ENCODE measurements around the gene RAB14. TPM values are rescaled to one million over a fixed set of nuclear protein-coding genes. Genes with fewer than 3 reads are reported as not detected.
"Not testable (repeated sequence)": the region's sequence is repeated elsewhere in the genome, so short reads cannot be mapped to it uniquely, and the experiment has no call there.

The RAB14 gene
- total and polyA plus RNA-seq, 9 donors, result 28.3 to 63.4 (median 51.6) TPM

DNA sequence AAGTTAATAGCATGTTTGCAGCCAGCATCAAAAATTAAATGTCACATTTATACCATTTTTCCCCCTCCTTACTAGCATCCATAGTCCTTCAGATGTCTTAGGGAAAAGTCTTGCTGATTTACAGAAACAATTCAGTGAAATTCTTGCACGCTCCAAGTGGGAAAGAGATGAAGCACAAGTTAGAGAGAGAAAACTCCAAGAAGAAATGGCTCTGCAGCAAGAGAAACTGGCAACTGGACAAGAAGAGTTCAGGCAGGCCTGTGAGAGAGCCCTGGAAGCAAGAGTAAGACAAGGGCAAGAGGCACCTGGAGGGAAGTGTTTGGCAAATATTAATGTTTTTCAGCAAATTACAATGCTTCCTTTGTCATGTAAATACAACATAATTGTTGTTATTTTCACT lies 60.4 kb downstream of the RAB14 start:
- peak; percentile 79 for DNase-seq
- Histone ChIP-seq H3K27me3 (ENCODE audit: control insufficient read depth, insufficient read depth, low read length) (no peaks in the 10 kb centered on the region), H3K4me1 (ENCODE audit: control insufficient read depth, insufficient read depth, low read length) (no peaks in the 10 kb centered on the region), H3K9me3 (replicated peaks; ENCODE audit: control insufficient read depth, low read depth, low read length) (no peaks in the 10 kb centered on the region), H3K4me3 (ENCODE audit: low read length) (no peak overlapping the region), H3K36me3 (ENCODE audit: control insufficient read depth, insufficient read depth, low read length) (peaks cover 67% of the 10 kb centered on the region), H3K27ac (ENCODE audit: low read length) (no peak overlapping the region)
- 38% methylated on average over 1 of the region's 1 CpG for WGBS (ENCODE audit: insufficient coverage)

DNA sequence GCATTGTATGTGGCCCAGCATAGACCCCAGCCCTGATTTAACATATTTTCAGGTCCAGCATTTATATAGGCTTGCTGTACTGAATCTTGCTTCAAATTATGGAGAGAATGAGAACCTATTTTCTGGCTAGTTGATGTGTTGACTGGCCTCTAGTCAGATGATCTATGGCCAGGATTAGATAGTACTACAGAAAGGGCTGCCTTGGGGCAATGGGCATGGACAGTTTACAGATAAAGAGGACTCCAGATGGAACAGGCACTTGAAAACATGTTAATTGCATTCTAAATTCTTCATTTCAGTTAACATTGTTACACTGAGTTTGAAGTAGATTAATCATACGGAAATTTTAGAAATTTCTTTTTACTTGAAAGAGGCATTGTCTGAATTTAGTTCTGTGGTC lies 61.5 kb downstream of the RAB14 start:
- Histone ChIP-seq H3K4me1 (ENCODE audit: control insufficient read depth, insufficient read depth, low read length) (no peaks in the 10 kb centered on the region), H3K27ac (ENCODE audit: low read length) (no peak overlapping the region), H3K4me3 (ENCODE audit: low read length) (no peak overlapping the region), H3K36me3 (ENCODE audit: control insufficient read depth, insufficient read depth, low read length) (peaks cover 67% of the 10 kb centered on the region), H3K27me3 (ENCODE audit: control insufficient read depth, insufficient read depth, low read length) (no peaks in the 10 kb centered on the region), H3K9me3 (replicated peaks; ENCODE audit: control insufficient read depth, low read depth, low read length) (no peaks in the 10 kb centered on the region)
- no CpG with 5 or more reads among the region's 1 CpG for WGBS (ENCODE audit: insufficient coverage)
- no peak for DNase-seq

DNA sequence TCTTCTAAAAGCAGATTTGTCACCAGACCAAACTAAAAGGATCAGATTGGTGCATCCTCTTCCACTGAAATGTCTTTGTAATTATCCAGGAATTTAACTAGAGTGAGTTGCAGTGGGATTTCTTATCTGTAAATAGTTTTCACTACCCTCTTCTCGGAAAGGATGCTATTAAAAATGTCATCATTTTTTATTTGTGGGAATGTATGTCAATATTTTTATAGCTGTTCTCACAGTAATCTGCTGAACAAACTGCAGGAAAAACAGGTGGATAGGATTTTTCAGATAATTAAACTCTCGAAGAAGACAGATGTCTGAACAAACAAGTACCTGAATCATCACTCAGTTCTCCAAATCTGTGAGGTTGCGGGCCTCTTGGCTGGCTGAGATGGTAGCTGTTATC lies 62.7 kb downstream of the RAB14 start:
- WGBS (ENCODE audit: insufficient coverage), result no CpG with 5 or more reads among the region's 3 CpGs
- DNase-seq, result no peak
- Histone ChIP-seq H3K4me1 (ENCODE audit: control insufficient read depth, insufficient read depth, low read length) (no peaks in the 10 kb centered on the region), H3K27me3 (ENCODE audit: control insufficient read depth, insufficient read depth, low read length) (no peaks in the 10 kb centered on the region), H3K27ac (ENCODE audit: low read length) (no peak overlapping the region), H3K4me3 (ENCODE audit: low read length) (no peak overlapping the region), H3K9me3 (replicated peaks; ENCODE audit: control insufficient read depth, low read depth, low read length) (no peaks in the 10 kb centered on the region), H3K36me3 (ENCODE audit: control insufficient read depth, insufficient read depth, low read length) (peaks cover 56% of the 10 kb centered on the region)

DNA sequence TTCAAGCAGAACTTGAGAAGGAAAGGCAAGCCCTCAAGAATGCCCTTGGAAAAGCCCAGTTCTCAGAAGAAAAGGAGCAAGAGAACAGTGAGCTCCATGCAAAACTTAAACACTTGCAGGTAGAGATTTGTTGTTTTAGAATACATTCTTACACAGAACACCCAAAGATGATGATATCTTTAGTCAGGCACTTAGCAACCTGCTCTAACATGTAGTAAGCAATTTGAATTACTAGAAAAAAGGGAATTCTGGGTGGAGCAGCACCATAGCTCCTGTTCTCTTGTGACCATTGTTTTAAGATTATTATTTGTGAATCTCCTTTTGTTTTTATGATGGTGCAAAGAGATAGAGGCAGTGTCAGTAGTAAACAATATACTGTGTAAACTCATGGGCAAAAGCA lies 63.1 kb downstream of the RAB14 start:
- H3K4me1 ChIP-seq (ENCODE audit: control insufficient read depth, insufficient read depth, low read length), result no peaks in the 10 kb centered on the region
- H3K27me3 ChIP-seq (ENCODE audit: control insufficient read depth, insufficient read depth, low read length), result no peaks in the 10 kb centered on the region
- H3K4me3 ChIP-seq (ENCODE audit: low read length), result no peak overlapping the region
- H3K27ac ChIP-seq (ENCODE audit: low read length), result no peak overlapping the region
- DNase-seq, result no peak
- H3K9me3 ChIP-seq (replicated peaks; ENCODE audit: control insufficient read depth, low read depth, low read length), result no peaks in the 10 kb centered on the region
- peaks cover 52% of the 10 kb centered on the region for H3K36me3 ChIP-seq (ENCODE audit: control insufficient read depth, insufficient read depth, low read length)

DNA sequence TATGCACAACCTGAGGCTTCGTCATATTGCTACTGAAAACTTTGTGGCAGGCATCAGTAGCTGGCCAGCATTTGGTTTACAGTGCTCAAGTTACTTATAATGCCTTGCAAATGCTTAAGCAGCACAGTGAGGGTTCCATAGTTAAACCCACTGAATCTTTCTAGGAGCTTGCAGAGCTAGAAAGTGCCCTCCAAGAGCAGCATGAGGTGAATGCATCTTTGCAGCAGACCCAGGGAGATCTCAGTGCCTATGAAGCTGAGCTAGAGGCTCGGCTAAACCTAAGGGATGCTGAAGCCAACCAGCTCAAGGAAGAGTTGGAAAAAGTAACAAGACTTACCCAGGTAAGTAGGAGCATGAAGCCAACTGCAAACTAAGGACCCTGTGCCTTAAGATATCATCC lies 66.0 kb downstream of the RAB14 start:
- peaks cover 36% of the 10 kb centered on the region for H3K36me3 ChIP-seq (ENCODE audit: control insufficient read depth, insufficient read depth, low read length)
- DNase-seq, result no peak
- H3K27me3 ChIP-seq (ENCODE audit: control insufficient read depth, insufficient read depth, low read length), result no peaks in the 10 kb centered on the region

DNA sequence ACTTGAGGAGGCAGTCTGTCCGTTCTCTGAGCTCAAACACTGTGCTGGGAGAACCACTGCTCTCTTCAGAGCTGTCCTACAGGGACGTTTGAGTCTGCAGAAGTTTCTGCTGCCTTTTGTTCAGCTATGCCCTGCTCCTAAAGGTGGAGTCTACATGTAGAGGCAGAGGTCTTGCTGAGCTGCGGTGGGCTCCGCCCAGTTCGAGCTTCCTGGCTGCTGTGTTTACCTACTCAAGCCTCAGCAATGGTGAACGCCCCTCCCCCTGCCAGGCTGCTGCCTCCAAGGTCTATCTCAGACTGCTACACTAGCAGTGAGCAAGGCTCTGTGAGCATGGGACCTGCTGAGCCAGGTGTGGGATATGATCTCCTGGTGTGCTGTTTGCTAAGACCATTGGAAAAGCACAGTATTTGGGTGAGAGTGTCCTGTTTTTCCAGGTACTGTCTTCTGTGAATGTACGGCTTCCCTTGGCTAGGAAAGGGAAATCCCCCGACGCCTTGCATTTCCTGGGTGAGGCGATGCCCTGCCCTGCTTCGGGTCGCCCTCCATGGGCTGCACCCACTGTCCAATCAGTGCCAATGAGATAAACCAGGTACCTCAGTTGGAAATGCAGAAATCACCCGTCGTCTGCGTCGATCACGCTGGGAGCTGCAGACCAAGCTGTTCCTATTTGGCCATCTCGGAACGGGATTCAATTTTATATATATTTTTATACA lies 68.4 kb downstream of the RAB14 start:
- H3K9me3 ChIP-seq (replicated peaks; ENCODE audit: control insufficient read depth, low read depth, low read length), result no peaks in the 10 kb centered on the region
- no peak overlapping the region for H3K27ac ChIP-seq (ENCODE audit: low read length)
- no peak overlapping the region for H3K4me3 ChIP-seq (ENCODE audit: low read length)
- DNase-seq, result no peak
- WGBS (ENCODE audit: insufficient coverage), result 93% methylated on average over 10 of the region's 19 CpGs
- H3K36me3 ChIP-seq (ENCODE audit: control insufficient read depth, insufficient read depth, low read length), result peaks cover 22% of the 10 kb centered on the region
- H3K27me3 ChIP-seq (ENCODE audit: control insufficient read depth, insufficient read depth, low read length), result no peaks in the 10 kb centered on the region
- no peaks in the 10 kb centered on the region for H3K4me1 ChIP-seq (ENCODE audit: control insufficient read depth, insufficient read depth, low read length)

More for the DNA sequence above, 66.0 kb downstream of the RAB14 start:
- 92% methylated on average over 2 of the region's 2 CpGs for WGBS (ENCODE audit: insufficient coverage)
- Histone ChIP-seq H3K4me3 (ENCODE audit: low read length) (no peak overlapping the region), H3K9me3 (replicated peaks; ENCODE audit: control insufficient read depth, low read depth, low read length) (no peaks in the 10 kb centered on the region), H3K4me1 (ENCODE audit: control insufficient read depth, insufficient read depth, low read length) (no peaks in the 10 kb centered on the region), H3K27ac (ENCODE audit: low read length) (no peak overlapping the region)

DNA sequence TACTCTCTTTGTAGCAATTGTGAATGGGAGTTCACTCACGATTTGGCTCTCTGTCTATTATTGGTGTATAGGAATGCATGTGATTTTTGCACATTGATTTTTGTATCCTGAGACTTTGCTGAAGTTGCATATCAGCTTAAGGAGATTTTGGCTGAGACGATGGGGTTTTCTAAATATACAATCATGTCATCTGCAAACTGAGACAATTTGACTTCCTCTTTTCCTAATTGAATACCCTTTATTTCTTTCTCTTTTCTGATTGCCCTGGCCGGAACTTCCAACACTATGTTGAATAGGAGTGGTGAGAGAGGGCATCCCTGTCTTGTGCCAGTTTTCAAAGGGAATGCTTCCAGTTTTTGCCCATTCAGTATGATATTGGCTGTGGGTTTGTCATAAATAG lies 72.3 kb downstream of the RAB14 start:
- not testable (repeated sequence) for H3K4me3 ChIP-seq (ENCODE audit: low read length); H3K9me3 ChIP-seq (replicated peaks; ENCODE audit: control insufficient read depth, low read depth, low read length); H3K27ac ChIP-seq (ENCODE audit: low read length); H3K27me3 ChIP-seq (ENCODE audit: control insufficient read depth, insufficient read depth, low read length); H3K4me1 ChIP-seq (ENCODE audit: control insufficient read depth, insufficient read depth, low read length); DNase-seq
- WGBS (ENCODE audit: insufficient coverage), result no CpG with 5 or more reads among the region's 3 CpGs
- H3K36me3 ChIP-seq (ENCODE audit: control insufficient read depth, insufficient read depth, low read length), result peaks cover 12% of the 10 kb centered on the region

Other genes starting within 250 kb of the RAB14 start
- gene C5, start 151.6 kb downstream of the RAB14 start, total RNA-seq, result 9.3 TPM
- gene C5, start 151.6 kb downstream of the RAB14 start, polyA plus RNA-seq (ENCODE audit: insufficient read depth in 1 of 8, insufficient read length in 8 of 8, low replicate concordance in 1 of 8), result 1 to 10 TPM; 6.0 to 9.4 (median 7.6) TPM
- 15.9 TPM for gene CNTRL, start 126.9 kb downstream of the RAB14 start, total RNA-seq
- gene CNTRL, start 126.9 kb downstream of the RAB14 start, polyA plus RNA-seq (ENCODE audit: insufficient read depth in 1 of 8, insufficient read length in 8 of 8, low replicate concordance in 1 of 8), result 10 to 100 TPM; 14.7 to 24.6 (median 17.7) TPM
- gene GSN, start 66.3 kb upstream of the RAB14 start, total RNA-seq, result 422 TPM
- 100 to 1,000 TPM; 269 to 367 (median 304) TPM for gene GSN, start 66.3 kb upstream of the RAB14 start, polyA plus RNA-seq (ENCODE audit: insufficient read depth in 1 of 8, insufficient read length in 8 of 8, low replicate concordance in 1 of 8)
- gene STOM, start 168.4 kb upstream of the RAB14 start, total RNA-seq, result 69.7 TPM
- 10 to 100 TPM; 51.7 to 94.5 (median 76.7) TPM for gene STOM, start 168.4 kb upstream of the RAB14 start, polyA plus RNA-seq (ENCODE audit: insufficient read depth in 1 of 8, insufficient read length in 8 of 8, low replicate concordance in 1 of 8)